Measurements from ENCODE around the gene EVL.

Gene EVL

DNA sequence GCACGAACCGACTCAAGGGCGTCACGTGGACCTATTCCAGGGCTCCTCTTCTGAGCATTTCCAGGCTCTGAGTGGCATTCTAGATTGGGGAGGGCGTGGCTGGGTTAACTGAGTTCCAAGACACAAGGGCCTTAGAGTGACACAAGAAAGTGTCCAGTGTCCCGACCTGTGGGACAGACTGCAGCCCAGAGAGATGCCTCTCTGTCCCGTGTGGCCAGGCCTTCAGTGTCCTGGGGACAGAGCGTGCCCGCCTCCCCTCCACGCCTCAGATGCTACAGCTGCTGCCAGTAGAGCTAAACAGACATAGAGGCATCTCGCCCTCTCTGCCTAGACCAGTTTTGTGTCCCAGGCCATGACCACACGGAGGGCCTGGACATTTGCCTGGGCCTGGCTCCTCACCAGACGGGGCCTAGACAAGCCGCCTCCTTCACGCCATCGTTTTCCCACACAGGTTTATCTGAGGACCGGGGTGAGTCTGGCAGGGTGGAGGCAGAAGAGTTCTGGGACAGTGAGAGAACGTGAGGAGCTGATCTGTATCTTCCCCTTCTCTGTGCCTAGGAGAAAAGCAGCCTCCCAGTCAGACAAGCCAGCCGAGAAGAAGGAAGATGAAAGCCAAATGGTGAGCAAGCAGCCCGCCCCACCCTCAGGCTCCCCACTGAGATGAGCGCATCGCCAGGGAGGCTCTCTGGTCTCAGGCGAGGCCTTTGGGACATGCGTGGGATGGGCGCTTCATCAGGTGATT, 67.1 kb downstream of the EVL start:
- DNase-seq: no peak

DNA sequence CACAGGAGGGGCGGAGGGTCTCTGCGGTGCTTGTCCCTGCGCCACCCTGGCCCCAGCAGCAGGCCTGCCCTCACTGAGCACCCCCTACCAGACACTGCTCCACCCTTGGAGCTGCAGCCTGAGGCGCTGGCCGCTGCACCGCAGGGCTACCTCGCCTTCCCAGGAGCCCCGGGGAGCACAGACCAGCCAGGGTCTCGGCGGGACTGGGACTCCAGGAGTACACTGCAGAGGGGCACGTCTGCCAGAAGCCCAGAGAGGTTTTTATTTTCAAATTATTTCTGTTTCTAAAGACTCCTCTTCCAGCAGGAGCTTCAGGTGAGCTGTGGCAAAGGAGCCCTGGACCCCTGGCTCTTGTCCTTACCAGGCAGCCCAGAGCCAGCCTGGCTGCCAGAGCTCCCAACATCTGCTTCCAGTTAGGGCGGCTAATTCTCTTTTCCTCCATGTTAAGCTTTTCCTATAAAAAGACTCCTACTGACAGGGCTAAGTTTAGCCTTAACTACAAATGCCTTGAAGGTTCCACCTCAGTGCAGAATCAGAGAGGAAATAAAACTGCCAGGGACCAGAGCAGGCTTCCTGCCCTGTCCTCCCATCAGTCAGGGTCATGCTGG, 67.8 kb downstream of the EVL start:
- DNase-seq: no peak

DNA sequence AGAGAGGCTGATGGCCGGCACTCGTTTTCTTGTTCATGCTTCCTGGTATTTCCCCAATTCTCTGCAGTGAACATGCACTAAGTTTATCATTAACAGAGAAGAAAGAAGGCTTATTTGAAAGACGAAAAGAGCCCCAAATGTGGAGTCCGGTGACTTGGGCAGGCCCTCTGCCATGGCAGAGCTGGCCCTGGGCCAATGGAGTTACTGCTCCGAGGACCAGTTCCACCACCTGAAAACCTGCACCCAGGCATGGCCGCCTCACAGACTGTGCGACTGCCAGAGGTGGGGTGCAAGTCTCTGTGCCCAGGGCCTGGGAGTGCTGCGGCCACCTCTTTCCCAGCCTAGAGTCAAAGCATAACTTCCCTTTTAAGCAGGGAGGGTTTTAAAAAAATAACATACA, 69.4 kb downstream of the EVL start:
- DNase-seq: no peak

DNA sequence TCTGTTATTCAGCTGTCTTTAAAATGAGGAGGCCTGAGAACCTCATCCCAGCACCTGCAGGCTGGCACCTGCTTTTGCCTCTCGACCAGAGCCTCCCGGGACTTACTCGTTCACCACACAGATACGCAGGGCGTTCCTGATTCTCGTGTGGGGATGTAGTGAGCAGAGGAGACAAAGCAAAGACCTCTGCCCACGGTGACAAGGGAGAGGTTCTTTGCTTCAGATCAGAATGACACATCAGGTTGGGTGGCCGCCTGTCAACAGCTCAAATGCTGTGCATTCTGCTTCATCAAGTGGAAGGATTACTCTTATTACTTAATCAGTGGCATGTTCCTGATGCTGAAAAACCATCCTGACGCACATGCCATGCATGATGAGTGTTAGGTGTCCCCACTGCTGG, 69.9 kb downstream of the EVL start:
- DNase-seq: no peak

DNA sequence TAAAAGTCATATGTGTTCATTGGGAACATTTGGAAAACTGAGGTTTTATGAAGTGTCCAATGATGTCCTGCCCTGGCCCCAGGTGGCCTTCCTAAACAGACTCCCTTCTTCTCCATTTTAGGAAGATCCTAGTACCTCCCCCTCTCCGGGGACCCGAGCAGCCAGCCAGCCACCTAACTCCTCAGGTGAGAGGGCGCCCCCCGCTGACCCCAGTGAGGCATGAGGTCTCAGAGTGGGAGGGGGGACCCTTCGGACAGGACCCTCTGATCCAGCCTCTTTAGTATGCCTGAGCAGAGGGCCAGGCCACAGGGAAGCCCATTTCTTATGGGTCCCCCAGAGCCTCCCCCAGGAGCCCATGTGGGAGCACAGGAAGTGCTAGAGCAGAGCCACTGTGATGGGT, 70.6 kb downstream of the EVL start:
- DNase-seq: no peak

DNA sequence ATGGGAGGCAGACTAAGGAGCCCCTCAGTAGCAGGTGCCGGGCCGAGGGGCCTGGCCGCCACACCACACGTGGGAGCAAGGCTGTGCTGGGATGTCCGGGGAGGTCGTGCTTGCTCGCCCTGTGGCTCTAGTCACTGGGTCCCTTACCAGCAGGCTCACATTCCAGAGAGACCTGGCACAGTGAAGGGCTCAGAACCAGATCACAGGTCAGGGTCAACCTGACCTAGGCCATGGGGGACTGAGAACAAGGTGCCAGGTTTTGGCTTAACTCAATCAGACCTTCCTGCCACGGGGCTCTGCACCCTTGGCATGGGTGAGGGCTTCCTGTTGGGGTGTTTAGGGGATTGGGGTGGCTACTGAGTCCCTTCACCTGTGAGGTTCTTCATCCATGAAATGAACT, 72.0 kb downstream of the EVL start:
- DNase-seq: no peak

DNA sequence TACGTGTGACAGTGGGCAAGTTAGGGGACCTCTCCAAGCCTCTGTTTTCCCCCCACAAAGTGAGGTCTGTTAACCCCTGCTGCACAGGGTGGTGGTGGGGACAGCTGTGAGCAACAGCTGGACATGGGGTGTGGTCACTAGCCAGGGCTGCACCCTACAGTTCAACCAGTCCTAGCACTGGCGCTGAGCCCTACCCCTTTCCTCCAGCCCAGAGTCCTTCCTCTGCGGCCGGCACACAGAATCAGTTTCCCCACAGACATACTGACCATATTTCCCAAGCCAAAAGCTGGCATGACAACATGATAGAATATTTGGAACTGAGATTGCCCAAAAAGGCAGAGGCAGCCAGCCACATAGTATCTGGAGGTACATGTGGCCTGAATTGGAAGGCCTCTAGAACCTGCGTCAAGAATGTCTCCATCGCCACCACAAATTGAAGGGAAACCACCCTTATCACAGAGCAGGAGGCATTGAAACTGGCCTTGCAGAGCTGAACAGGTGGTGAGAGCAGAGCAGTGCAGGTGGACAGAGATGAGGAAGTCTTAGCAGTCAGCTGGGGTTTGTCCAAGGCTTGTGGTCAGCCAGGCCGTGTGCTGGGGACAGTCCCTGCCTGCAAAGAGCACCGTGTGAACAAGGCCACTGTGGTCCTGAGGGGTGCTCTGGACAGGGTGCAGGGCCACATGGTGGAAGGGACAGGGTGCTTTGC, 73.0 kb downstream of the EVL start:
- DNase-seq: no peak

DNA sequence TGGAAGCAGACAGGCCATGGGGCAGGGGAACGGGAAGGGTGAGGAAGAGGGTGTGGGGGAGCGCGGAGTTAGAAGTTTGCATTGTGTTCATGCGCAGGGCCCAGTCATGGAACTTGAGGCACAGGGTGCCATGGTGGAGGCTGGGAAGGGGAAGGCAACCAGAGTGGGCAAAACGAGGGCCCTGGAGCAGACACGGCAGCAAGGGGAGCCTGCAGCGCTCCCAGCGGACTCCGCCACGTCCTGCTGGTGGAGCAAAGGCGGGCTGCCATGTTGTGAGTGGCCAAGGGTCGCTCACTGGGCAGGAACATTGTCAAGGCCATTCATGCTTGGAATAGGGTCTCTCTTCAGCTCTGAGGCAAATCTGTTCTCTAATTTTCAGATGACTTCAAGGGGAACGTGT, 73.7 kb downstream of the EVL start:
- DNase-seq: no peak

DNA sequence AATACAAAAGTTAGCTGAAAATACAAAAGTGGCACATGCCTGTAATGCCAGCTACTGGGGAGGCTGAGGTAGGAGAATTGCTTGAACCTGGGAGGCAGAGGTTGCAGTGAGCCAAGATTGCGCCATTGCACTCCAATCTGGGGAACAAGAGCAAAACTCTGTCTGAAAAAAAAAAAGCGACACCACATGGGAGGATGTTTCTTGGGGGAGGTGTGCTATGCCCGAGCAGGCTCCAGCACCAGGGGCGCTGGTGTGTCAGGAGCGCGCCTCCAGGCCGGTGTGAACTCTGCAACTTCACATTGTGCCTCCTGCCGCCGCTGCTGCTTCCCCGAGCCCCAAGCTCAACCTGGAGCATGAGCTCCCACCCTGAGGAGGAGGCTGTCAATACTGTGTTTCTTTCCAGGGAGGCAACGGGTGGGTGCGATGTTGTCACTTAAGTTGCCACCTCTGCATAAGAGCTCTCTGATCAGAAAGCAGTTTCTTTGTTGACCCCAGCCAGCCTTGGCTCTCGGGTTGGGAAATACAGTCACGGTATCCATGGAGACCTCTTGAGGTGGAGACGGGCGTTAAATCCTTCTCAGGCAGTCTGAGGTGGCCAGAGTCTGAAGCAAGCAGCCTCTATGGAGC, 75.3 kb downstream of the EVL start:
- DNase-seq: no peak

DNA sequence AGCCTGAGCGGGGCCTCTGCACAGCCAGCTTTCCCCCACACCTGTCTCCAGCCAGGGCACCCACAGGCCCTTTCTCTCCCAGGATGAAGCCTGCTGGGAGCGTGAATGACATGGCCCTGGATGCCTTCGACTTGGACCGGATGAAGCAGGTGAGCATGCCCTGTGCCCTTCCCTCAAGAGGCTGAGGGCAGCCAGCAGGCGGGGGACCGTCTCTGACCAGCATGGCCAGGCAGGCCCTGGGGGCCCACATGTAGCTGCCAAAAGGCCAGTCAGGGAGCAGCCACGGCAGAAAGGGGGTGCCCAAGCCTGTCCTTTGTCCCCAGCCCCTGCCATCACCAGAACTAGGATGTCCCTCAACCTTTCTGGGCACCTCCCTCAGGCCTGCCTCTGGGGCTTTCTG, 75.9 kb downstream of the EVL start:
- DNase-seq: no peak

DNA sequence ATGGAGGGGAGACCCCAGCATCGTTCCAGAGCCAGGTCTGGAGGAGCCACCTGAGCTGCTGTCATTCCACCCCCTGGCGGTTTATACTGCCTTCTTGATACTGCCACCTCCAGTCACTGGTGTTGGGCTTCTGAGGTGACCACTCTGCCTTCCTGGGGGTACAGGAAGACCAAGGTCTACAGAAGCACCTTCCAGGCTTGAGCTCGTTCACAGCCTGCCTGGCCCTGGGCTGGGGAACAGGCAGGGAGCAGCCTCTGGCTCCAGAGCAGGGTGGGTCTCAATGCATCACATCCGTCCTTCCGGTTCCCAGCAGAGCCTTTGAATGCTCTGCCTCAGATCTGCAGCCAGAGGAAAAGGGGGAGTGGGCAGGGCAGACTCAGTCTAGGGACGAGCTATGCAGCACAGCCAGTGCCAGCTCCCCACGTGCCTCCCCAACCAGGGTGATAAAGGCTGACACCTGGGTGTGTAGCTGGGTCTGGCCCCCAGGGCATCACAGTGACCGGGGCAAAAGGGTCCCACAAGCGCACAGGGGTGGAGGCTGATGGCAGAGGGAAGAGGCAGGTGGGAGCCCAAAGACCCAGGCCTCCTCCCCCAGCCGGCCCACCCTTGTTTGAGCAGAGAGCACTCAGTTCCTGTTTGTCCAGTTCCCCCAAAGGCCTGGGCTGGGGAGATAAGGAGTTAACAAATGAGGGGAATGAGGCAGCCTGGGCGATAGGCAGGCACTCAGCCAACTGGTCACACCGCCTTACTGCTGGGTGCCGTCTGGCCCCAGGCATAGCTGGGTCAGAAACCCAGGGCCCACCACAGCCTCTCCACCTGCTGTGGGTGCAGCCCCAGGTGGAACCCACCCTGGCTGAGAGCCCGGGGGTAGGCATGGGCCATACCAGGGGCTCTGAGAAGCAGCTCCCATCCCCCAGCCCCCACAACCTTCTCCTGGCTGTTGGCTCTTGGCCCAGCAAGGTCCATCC, 77.1 kb downstream of the EVL start:
- no peak for DNase-seq

DNA sequence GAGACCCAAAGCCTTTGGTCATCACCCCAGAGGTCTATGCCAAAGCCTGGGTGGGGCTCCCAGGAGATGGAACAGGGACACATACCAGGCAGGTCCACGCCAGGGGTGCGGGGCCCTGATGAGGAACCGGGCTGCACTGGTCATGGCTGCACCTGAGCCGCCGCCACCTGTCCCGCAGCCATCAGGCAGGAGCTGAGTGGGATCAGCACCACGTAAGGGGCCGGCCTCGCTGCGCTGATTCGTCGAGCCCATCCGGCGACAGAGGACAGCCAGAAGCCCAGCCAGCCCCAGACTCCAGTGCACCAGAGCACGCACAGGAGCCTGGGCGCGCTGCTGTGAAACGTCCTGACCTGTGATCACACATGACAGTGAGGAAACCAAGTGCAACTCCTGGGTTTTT, 78.3 kb downstream of the EVL start:
- no peak for DNase-seq

DNA sequence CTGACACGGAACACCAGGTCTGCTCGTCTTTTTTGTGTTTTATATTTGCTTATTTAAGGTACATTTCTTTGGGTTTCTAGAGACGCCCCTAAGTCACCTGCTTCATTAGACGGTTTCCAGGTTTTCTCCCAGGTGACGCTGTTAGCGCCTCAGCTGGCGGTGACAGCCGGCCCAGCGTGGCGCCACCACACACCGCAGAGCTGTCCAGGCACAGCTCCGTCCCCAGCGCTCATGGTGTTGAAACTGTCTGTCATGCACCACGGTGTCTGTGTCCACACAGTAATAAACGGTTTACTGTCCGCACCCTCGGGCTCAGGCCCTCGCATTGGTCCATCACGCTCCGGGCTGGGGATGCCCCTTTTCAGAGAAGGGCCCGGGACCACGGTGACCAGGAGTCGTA, 78.7 kb downstream of the EVL start:
- DNase-seq: no peak

DNA sequence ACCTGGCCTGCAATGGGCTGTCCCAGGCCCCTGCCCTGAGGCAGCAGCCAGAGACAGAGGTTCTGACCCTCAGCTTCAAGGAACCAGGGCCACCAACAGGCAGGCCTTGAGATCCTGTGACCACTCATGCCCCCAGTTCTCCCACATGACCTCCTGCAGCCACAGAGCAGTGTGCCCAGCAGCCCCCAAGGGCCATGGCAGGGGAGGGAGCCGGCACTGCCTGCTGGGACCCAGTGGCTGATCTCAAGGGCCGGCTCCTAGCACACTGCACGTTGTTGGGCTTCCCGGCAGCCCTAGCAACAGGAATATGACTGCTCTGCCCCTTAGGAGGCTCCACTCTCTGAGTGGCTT, 79.4 kb downstream of the EVL start:
- DNase-seq: no peak

DNA sequence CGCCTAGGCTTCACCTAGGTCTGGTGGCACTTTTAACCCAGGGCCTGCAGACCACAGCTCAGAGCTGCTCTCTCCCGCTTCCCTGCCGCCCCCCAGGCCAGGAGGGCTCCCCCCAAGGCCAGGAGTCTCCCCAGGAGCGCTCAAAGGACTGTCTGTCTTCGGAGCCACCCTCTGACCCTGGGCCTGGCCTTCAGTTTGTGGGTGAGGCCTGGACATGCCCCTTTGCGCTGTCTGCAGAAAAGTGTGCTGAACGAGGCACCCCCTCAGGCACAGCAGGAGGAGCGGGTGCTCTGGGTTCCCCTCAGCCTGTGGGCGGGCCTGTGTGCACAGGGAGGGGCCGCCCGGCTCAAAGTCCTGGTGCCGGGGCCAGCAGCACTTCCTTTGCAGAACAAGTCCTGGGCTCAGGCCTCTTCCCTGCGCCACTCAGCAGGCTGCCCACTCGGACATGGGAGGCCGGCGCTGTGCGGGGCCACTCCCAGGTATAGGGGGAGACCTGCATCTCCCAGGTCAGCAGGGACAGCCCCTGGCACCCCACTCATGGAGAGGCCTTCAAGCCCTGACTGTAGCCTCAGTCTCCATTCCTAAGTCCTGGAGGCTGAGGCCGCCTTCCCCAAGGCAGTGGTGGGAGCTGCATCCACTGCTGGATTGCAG, 79.9 kb downstream of the EVL start:
- no peak for DNase-seq

DNA sequence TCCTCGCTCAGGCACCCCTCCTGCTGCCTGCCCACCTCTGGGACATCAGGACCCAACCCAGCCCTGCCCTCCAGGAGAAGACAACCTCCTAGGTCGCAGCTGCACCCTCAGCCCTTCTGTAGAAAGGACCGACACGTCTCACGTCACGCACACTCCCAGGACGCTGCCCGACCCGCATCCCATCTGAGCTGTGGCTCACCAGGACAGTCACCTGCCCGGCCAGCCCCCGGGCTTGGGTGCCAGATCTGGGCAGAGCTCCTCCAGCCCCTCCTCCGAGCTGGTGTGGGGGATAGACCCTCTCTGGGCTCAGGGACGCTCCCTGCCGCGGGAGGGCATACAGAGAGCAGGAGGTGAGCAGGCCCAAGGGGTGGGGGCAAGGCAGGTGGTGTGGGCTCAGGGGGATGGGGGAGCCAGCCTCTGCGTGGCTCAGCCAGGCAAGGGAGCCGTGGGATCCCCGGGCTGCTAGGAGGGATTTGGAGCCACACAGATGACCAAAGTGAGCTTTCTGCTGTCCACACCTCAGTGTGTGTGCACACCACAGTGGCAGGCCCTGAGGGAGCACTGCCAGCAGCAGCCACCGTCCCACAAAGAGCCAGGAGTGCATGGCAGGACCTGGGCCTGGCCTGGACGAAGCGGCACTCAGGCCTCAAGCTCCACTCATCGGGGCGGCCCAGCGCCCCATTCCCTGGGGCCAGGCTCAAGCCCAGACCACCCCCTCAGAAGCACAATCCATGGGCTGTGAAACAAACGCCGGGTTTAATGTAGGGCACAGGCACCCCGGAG, 80.7 kb downstream of the EVL start:
- no peak for DNase-seq

DNA sequence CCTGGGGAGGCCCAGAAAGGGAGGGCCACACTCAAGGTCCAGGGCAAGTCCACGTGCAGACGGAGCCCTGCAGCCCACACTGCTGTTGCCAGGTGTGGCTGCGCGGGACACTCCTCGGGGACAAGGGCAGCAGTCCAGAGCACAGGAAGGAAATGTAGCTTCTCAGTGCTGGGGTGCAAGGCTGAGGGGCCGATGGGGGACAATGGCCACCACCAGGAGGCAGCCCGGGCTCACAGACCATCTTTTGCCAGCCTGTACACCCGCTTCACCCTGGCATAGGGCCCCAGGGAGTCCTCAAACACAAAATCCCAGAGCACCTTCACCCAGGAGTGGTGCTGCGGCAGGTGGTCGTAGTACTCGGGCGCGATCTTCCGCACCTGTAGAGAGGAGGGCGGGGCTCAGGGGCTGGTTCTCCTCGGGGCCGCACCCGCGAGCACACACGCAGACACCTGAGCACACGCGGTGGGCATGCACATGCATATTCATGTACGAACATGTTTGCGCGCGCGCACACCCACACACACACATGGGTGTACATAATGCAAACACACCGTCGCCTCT, 81.4 kb downstream of the EVL start:
- DNase-seq: peak in 1 of 5 donors; percentile 24

DNA sequence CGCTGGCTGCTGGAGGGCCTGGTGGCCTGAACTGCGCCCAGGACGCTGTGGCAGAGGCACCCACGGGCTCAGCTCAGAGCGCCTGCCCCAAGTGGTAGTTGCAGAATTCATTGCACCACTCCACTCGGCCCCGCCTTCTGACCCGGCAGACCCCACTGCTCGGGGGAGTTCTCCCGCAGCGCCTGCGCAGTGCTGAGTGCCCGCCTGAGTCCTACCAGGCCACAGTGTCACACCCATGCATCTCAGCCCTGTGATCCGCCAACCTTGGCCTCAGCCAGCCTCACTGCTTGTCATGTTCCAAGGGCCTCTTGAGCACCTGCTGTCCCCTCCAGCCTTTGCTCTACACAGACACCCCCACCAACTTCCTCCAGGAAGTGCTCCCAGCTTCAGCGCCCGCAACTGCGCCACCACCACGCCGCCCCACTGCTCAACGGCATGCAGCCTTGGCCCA, 82.0 kb downstream of the EVL start:
- peak; percentile 30 to 59 (median 51) for DNase-seq

DNA sequence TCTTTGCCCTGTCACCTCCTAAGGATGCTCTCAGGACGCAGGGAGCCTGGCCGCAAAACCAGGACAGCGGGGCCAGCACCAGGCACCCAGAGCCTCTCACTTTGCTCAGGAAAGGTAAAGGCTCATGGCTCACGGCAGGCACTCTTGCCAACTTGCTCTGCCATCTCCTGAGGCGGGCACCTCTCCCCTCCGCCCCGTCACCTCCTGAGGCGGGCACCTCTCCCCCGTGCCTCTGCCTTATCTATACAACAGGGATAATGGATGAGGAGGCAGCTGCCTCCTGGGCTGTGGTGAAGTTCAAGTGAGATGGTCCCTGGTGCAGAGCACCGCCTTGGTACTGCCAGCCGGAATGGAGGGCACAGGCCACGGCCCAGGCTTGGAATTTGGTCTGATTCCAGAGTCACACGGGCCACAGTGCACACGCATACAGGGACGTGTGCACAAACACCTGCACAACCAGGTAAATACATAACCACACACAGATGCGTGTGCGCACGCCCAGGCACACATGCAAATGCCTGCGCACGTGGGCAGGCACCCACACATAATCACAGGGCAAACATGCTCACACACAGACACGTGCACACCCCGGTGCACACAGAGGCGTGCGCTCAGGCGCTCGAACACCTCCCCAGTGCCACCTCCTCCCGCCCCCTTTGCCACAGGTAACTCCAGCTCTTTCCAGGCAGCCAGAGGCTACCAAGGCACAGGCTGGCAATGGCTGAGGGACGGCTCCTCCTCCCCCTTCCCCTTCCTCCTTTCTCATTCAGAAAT, 82.7 kb downstream of the EVL start:
- DNase-seq: no peak

Measured in T-helper 1 cell (primary cell).